MM.1S (cell line): Measurements from ENCODE around the gene MAP3K13.

Experiments used
- CTCF ChIP-seq: fragments of 300-600 bp; sonication (generic); IDR thresholded peaks from 2 replicates; pipeline ENCODE4 v1.5.1; 2016; ENCODE audit warnings: antibody characterized with exemption, low read length, mixed read lengths
- EZH2 ChIP-seq: fragments of 300-600 bp; sonication (generic); optimal IDR thresholded peaks from 2 replicates; pipeline ENCODE3; 2017; ENCODE audit warnings: low read depth, mild to moderate bottlenecking, antibody characterized with exemption, low read length, mixed read lengths

DNA sequence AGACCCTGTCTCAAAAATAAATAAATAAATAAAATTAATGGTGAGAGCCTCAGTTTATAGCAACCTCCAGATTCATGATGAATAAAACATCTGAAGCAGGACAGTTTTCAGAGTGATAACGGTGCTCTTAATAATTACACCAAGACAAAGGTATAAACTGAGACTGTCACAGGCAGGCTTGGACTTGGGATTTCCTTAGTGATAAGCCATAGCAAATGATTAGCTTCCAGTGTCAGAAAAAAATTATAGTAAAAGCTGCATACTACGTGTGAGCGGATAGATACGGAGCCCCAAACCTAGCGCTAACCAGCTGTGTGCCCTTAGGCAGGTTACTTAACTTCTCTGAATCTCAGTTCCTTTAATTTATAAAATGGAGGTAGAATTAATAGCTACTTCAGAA lies 167.9 kb downstream of the MAP3K13 start:
- TF ChIP-seq CTCF (no peak), EZH2 (no peak)
